ENCODE data around the gene GPR6. TPM values are rescaled to one million over a fixed set of nuclear protein-coding genes. Genes with fewer than 3 reads are reported as not detected.

GPR6 gene
- total RNA-seq, 1 donor from 2014 or later, result not detected

DNA sequence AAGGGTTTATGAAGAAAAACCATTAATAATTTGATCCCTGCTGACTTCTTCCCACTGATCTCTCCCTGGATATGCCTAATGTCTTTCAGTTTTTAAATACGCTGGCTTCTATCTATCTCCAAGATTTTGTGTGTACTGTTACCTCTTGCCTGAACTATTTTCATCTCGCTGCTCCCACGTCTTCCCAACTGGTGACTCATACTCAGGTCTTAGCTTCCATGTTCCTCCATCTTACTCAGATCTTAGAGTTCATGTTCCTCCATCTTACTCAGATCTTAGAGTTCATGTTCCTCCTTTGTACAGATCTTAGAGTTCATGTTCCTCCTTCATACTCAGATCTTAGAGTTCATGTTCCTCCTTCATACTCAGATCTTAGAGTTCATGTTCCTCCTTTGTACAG lies 21.6 kb downstream of the GPR6 start:
- Mint-ChIP-seq H3K9me3 (peaks cover 7% of the 10 kb centered on the region), H3K36me3 (ENCODE audit: low read depth) (no peaks in the 10 kb centered on the region), H3K27me3 (ENCODE audit: low read depth) (peaks cover 49% of the 10 kb centered on the region), H3K27ac (ENCODE audit: unreplicated experiment) (no peak overlapping the region), H3K4me1 (no peaks in the 10 kb centered on the region), H3K4me3 (no peak overlapping the region)
- TF ChIP-seq, protein P1, sequence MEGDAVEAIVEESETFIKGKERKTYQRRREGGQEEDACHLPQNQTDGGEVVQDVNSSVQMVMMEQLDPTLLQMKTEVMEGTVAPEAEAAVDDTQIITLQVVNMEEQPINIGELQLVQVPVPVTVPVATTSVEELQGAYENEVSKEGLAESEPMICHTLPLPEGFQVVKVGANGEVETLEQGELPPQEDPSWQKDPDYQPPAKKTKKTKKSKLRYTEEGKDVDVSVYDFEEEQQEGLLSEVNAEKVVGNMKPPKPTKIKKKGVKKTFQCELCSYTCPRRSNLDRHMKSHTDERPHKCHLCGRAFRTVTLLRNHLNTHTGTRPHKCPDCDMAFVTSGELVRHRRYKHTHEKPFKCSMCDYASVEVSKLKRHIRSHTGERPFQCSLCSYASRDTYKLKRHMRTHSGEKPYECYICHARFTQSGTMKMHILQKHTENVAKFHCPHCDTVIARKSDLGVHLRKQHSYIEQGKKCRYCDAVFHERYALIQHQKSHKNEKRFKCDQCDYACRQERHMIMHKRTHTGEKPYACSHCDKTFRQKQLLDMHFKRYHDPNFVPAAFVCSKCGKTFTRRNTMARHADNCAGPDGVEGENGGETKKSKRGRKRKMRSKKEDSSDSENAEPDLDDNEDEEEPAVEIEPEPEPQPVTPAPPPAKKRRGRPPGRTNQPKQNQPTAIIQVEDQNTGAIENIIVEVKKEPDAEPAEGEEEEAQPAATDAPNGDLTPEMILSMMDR (conservative IDR thresholded peaks at IDR 0.05), result no peak
- no peak for DNase-seq (ENCODE audit: low read depth, low spot score)

DNA sequence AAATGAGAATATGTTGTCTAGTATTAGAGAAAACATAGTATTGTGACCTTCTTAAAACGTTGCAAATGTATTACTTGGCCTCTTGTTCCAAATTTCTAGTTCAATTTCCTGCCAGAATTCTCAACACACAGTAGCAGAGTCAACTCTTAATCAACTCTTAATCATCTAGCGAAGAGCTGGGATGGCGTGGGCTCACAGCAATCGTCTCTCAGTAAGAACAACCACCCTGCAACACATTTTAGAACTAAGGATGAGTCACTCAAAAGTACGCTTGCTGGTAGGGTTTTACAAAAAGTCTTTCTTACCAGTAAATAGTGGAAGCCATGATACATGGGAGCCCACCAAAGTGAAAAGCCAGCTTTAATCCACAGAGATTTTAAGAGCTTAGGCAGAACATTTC lies 24.6 kb downstream of the GPR6 start:
- no peaks in the 10 kb centered on the region for H3K4me1 Mint-ChIP-seq
- peaks cover 37% of the 10 kb centered on the region for H3K27me3 Mint-ChIP-seq (ENCODE audit: low read depth)
- H3K9me3 Mint-ChIP-seq, result peaks cover 7% of the 10 kb centered on the region
- DNase-seq (ENCODE audit: low read depth, low spot score), result no peak
- no peak overlapping the region for H3K4me3 Mint-ChIP-seq
- no peaks in the 10 kb centered on the region for H3K36me3 Mint-ChIP-seq (ENCODE audit: low read depth)
- H3K27ac Mint-ChIP-seq (ENCODE audit: unreplicated experiment), result no peak overlapping the region
- TF ChIP-seq, protein P1 (conservative IDR thresholded peaks at IDR 0.05), result no peak

DNA sequence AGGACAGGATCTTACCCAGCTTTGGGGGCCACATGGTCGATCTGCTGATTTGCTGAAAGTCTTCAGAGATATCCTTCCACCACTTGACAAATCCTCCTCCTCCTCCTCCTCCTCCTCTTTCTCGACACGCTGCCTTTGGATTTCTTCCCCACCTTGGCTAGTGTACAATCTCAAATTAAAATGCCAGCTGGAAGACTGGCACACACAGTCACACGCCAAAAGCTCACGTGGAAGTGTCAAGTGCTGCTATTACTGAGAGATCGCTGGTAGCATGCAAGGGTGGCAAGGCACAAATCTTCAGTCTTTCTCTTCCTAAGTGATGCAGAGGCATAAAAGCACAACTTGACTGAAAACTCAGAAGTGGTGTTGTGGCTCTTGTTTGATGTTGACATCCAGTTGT lies 35.3 kb downstream of the GPR6 start:
- DNase-seq (ENCODE audit: low read depth, low spot score), result no peak
- H3K4me1 Mint-ChIP-seq, result peaks cover 10% of the 10 kb centered on the region
- H3K4me3 Mint-ChIP-seq, result no peak overlapping the region
- peaks cover 2% of the 10 kb centered on the region for H3K9me3 Mint-ChIP-seq
- peaks cover 6% of the 10 kb centered on the region for H3K27me3 Mint-ChIP-seq (ENCODE audit: low read depth)
- TF ChIP-seq, protein P1 (conservative IDR thresholded peaks at IDR 0.05), result no peak
- H3K27ac Mint-ChIP-seq (ENCODE audit: unreplicated experiment), result no peak overlapping the region
- no peaks in the 10 kb centered on the region for H3K36me3 Mint-ChIP-seq (ENCODE audit: low read depth)

DNA sequence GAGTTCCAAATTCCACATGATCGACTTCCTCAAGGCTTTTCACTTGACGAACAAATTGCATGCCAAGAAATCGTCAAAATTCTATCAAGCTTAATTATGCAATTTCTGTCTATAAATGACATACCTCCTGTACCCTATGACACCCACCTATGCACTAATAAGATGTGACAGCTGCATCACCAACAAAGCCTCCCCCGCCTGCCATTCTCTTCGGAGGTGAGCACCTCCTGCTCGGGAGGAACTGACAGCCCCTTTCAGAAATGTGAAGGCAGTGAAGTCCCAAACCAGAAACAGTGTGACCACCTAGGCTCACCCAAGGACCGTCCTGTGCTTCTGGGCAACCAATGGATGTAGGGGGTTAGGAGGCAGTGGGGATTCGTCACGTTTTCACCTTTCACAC lies 37.1 kb downstream of the GPR6 start:
- Mint-ChIP-seq H3K4me1 (peaks cover 10% of the 10 kb centered on the region), H3K4me3 (no peak overlapping the region), H3K27ac (ENCODE audit: unreplicated experiment) (no peak overlapping the region), H3K36me3 (ENCODE audit: low read depth) (no peaks in the 10 kb centered on the region), H3K27me3 (ENCODE audit: low read depth) (peaks cover 6% of the 10 kb centered on the region), H3K9me3 (peaks cover 2% of the 10 kb centered on the region)
- TF ChIP-seq, protein P1 (conservative IDR thresholded peaks at IDR 0.05), result no peak
- DNase-seq (ENCODE audit: low read depth, low spot score), result no peak

DNA sequence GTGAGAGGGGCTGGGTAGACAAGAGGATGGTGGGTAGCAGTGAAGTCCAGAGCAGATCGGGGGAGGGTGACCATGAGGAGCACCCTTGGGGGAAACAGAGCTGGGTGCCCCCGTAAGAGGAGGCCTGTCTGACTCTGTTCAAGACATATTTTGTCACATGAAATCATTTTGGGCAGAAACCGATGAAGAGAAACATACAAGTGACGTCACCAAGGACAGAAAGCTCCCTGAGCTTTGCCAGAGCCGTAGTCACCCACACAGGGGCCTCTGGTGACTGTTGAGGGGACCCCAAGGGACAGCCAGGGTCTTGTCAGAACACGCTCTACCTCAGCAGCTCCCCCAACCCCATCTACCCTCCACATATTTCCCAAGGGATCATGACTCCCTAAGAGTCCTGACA lies 39.2 kb downstream of the GPR6 start:
- TF ChIP-seq, protein P1 (conservative IDR thresholded peaks at IDR 0.05), result no peak
- H3K4me1 Mint-ChIP-seq, result peaks cover 5% of the 10 kb centered on the region
- no peaks in the 10 kb centered on the region for H3K9me3 Mint-ChIP-seq
- H3K4me3 Mint-ChIP-seq, result no peak overlapping the region
- H3K27me3 Mint-ChIP-seq (ENCODE audit: low read depth), result peaks cover 8% of the 10 kb centered on the region
- H3K27ac Mint-ChIP-seq (ENCODE audit: unreplicated experiment), result no peak overlapping the region
- DNase-seq (ENCODE audit: low read depth, low spot score), result no peak
- H3K36me3 Mint-ChIP-seq (ENCODE audit: low read depth), result no peaks in the 10 kb centered on the region

DNA sequence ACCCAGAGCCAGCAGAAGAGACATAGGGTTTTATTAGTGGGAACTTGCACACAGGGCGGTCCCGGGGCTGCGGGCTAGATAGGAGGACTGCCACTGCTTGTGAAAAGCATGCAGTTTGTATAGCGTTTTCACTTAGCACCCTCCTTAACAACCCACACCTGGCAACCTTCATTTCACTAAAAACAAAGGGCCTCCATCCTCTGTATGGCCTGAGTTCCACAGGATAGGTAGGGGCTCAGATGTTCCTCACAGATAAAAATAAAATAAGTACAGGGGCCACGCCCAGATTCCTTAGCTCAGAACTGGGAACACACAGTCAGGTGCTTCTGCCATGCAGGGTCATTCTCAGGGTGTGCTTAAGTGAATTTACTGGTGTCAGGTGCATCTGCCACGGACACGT lies 39.8 kb downstream of the GPR6 start:
- DNase-seq (ENCODE audit: low read depth, low spot score), result no peak
- Mint-ChIP-seq H3K36me3 (ENCODE audit: low read depth) (no peaks in the 10 kb centered on the region), H3K4me1 (peaks cover 5% of the 10 kb centered on the region), H3K27me3 (ENCODE audit: low read depth) (peaks cover 8% of the 10 kb centered on the region), H3K9me3 (no peaks in the 10 kb centered on the region), H3K27ac (ENCODE audit: unreplicated experiment) (no peak overlapping the region), H3K4me3 (no peak overlapping the region)
- TF ChIP-seq, protein P1 (conservative IDR thresholded peaks at IDR 0.05), result no peak
